Smooth muscle cell (in vitro differentiated cells): ENCODE measurements around the gene ZNF441. TPM values are rescaled to one million over a fixed set of nuclear protein-coding genes. Genes with fewer than 3 reads are reported as not detected.

Experiments
- DNase-seq: peaks from one replicate; lab custom pipeline; 2025; ENCODE audit not compliant: unreplicated experiment; lab: John Stamatoyannopoulos, UW
- H2AFZ ChIP-seq: fragments of 200-600 bp; sonication (generic); 2 replicates; pipeline ENCODE4 v1.6.0; 2016; ENCODE audit warnings: antibody characterized with exemption, low read depth, mild to moderate bottlenecking
- H3F3A ChIP-seq: fragments of 200-600 bp; sonication (generic); 2 replicates; pipeline ENCODE4 v1.6.0; 2017; ENCODE audit warnings: antibody characterized with exemption, low read depth
- H3K27ac ChIP-seq: fragments of 200-600 bp; sonication (generic); 2 replicates; pipeline ENCODE4 v1.5.1; 2016; ENCODE audit warnings: low read depth, mild to moderate bottlenecking
- H3K27me3 ChIP-seq: fragments of 200-600 bp; sonication (generic); 2 replicates; pipeline ENCODE4 v1.6.1; 2016; ENCODE audit warnings: low read depth, mild to moderate bottlenecking
- H3K36me3 ChIP-seq: fragments of 200-600 bp; sonication (generic); 2 replicates; pipeline ENCODE4 v1.5.1; 2016; ENCODE audit warnings: low read depth
- H3K4me1 ChIP-seq: fragments of 200-600 bp; sonication (generic); 2 replicates; pipeline ENCODE4 v1.5.1; 2016; ENCODE audit warnings: low read depth
- H3K4me2 ChIP-seq: fragments of 200-600 bp; sonication (generic); 2 replicates; pipeline ENCODE4 v1.6.0; 2016; ENCODE audit warnings: mild to moderate bottlenecking
- H3K4me3 ChIP-seq: fragments of 200-600 bp; sonication (generic); 2 replicates; pipeline ENCODE4 v1.5.1; 2016; ENCODE audit warnings: mild to moderate bottlenecking
- H3K79me2 ChIP-seq: fragments of 200-600 bp; sonication (generic); 2 replicates; pipeline ENCODE4 v1.6.0; 2016; ENCODE audit warnings: low read depth, mild to moderate bottlenecking
- H3K9ac ChIP-seq: fragments of 200-600 bp; sonication (generic); 2 replicates; pipeline ENCODE4 v1.6.0; 2016; ENCODE audit warnings: low read depth
- H3K9me3 ChIP-seq: fragments of 200-600 bp; sonication (generic); replicated peaks from 2 replicates; pipeline ENCODE4 v1.5.1; 2016; ENCODE audit warnings: low read depth
- H4K20me1 ChIP-seq: fragments of 200-600 bp; sonication (generic); 2 replicates; pipeline ENCODE4 v1.6.0; 2016; ENCODE audit warnings: low read depth
- CTCF ChIP-seq: fragments of 200-600 bp; sonication (generic); IDR thresholded peaks from 2 replicates; pipeline ENCODE4 v1.5.1; 2017; ENCODE audit warnings: borderline replicate concordance, mild to moderate bottlenecking, antibody characterized with exemption; ENCODE audit not compliant: insufficient read depth, poor library complexity, severe bottlenecking
- WGBS: methylation state at CpG from one replicate; pipeline ENCODE4 v1.1.7; 2016; ENCODE audit warnings: low lambda C conversion rate; 5-methylcytosine and 5-hydroxymethylcytosine counted together
- polyA plus RNA-seq: library from polyadenylated mRNA; unstranded; fragments of >200 nt; fragmentation: Nextera tagmentation; extraction: Ambion mirVana; gene quantifications from 2 replicates; pipeline ENCODE4 v1.2.1, GENCODE V29; 2016
- total RNA-seq: library from RNA; depleted of rRNA; stranded (reverse); fragments of >200 nt; gene quantifications from 2 replicates; pipeline ENCODE4 v1.2.3, GENCODE V29; 2014

The ZNF441 gene
- total and polyA plus RNA-seq, 2 experiments from 2014 or later, result 2.7 to 9.3 TPM

DNA sequence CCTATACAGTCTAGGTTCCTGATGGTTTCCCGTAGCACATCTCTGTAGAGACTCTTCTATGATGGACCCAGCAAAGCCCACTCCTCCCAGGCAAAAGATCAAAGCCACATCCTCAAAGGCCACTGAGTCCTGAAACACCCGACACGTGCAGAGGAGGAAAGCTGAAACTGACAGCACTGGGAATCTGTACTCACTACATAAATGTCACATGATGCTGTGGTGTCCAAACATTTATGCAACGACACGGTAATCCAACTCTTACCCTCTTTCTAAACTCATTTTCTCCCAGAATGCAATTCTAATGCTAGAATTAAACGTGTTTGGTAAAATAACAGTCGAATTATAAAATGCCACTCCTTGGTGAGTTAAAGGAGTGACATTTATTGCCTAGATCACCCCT lies 7.0 kb upstream of the ZNF441 start:
- H3K9ac ChIP-seq, result no peak overlapping the region
- no peak overlapping the region for H2AFZ ChIP-seq
- 81% methylated on average over 7 of the region's 7 CpGs for WGBS
- H4K20me1 ChIP-seq, result no peaks in the 10 kb centered on the region
- H3K4me1 ChIP-seq, result no peaks in the 10 kb centered on the region
- H3K4me2 ChIP-seq, result no peak overlapping the region
- no peak overlapping the region for H3K27ac ChIP-seq
- no peaks in the 10 kb centered on the region for H3K36me3 ChIP-seq
- no peaks in the 10 kb centered on the region for H3K9me3 ChIP-seq
- TF ChIP-seq CTCF, result no peak
- no peaks in the 10 kb centered on the region for H3K27me3 ChIP-seq
- no peak for DNase-seq
- no peaks in the 10 kb centered on the region for H3K79me2 ChIP-seq
- no peak overlapping the region for H3K4me3 ChIP-seq
- H3F3A ChIP-seq, result no peaks in the 10 kb centered on the region

GRCh38 chr19:11763117-11763516 lies 3.7 kb upstream of the ZNF441 start:
- 76% methylated on average over 3 of the region's 3 CpGs for WGBS
- Histone ChIP-seq H3K9me3 (no peaks in the 10 kb centered on the region), H3K27me3 (no peaks in the 10 kb centered on the region), H2AFZ (no peak overlapping the region), H3K27ac (no peak overlapping the region), H3K36me3 (no peaks in the 10 kb centered on the region), H3K79me2 (no peaks in the 10 kb centered on the region), H3K4me1 (no peaks in the 10 kb centered on the region), H3K4me2 (no peak overlapping the region), H3K9ac (no peak overlapping the region), H3K4me3 (no peak overlapping the region), H3F3A (no peaks in the 10 kb centered on the region), H4K20me1 (no peaks in the 10 kb centered on the region)
- no peak for TF ChIP-seq CTCF
- no peak for DNase-seq

GRCh38 chr19:11763611-11764010 lies 3.2 kb upstream of the ZNF441 start:
- no peaks in the 10 kb centered on the region for H4K20me1 ChIP-seq
- TF ChIP-seq CTCF, result no peak
- 90% methylated on average over 1 of the region's 1 CpG for WGBS

DNA sequence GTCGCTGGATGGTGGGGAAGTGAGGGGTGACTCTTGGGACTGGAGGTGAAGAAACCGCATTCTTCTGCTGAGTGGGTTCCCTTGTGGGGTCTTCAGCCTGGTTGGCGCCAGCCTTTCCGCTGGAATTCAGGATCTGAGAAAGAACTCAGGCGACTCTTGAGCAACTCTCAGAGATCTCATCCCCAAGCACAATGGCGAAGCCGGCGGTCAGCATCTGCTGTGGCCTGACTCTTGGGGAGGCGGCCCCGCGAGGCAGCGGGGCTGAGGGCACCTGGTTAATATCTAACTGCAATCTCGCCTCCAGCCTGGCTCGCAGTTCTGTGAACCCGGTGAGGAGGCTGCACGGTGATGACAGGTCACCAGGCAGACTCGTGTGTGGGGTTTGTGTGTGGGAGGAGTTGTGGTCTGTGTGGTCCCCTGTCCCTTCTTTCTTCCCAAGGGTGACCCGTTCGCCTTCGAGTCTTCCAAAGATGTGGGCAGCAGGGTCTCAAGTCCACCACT lies 883 bp downstream of the ZNF441 start:
- H3K79me2 ChIP-seq, result no peaks in the 10 kb centered on the region
- H3K4me3 ChIP-seq, result peak overlapping the region; percentile 90
- H3K9me3 ChIP-seq, result peaks cover 6% of the 10 kb centered on the region
- peak overlapping the region; percentile 84 for H3K9ac ChIP-seq
- H3K27me3 ChIP-seq, result no peaks in the 10 kb centered on the region
- no peaks in the 10 kb centered on the region for H3K36me3 ChIP-seq
- no peak for DNase-seq
- no peaks in the 10 kb centered on the region for H3F3A ChIP-seq
- no peak for TF ChIP-seq CTCF
- WGBS, result 21% methylated on average over 18 of the region's 20 CpGs
- no peaks in the 10 kb centered on the region for H3K4me1 ChIP-seq
- H4K20me1 ChIP-seq, result no peaks in the 10 kb centered on the region
- H3K27ac ChIP-seq, result peak overlapping the region; percentile 61
- H2AFZ ChIP-seq, result peak overlapping the region; percentile 98
- H3K4me2 ChIP-seq, result peak overlapping the region; percentile 98

More at GRCh38 chr19:11763611-11764010, 3.2 kb upstream of the ZNF441 start:
- no peaks in the 10 kb centered on the region for H3K79me2 ChIP-seq
- no peak overlapping the region for H3K27ac ChIP-seq
- no peaks in the 10 kb centered on the region for H3K27me3 ChIP-seq
- H2AFZ ChIP-seq, result no peak overlapping the region
- H3K4me3 ChIP-seq, result no peak overlapping the region
- no peak overlapping the region for H3K4me2 ChIP-seq
- no peaks in the 10 kb centered on the region for H3F3A ChIP-seq
- H3K9me3 ChIP-seq, result no peaks in the 10 kb centered on the region
- H3K4me1 ChIP-seq, result no peaks in the 10 kb centered on the region
- H3K36me3 ChIP-seq, result no peaks in the 10 kb centered on the region
- no peak for DNase-seq
- no peak overlapping the region for H3K9ac ChIP-seq
